ENCODE results near the gene RAB37.

RAB37 gene

DNA sequence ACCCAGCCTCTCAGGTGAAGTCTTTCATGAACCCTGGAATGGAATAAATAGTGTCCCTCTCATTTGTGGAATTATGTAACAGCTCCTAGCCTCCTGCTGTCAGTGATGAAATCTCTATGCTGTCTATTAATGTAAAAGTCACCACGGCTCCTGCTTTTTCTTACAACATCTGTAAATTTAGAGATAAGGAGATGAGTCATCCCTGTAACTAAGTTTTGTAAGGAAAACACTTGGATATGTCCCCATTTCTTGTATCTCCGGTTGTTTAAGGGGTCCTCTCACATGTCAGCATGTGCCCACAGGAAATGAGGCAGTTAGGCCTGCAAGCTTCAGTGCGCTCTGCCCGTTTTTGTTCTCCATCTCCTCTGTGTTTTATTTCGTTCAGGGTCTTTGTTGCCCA, 41.9 kb downstream of the RAB37 start:
- no peak for DNase-seq (ENCODE audit: low spot score)

DNA sequence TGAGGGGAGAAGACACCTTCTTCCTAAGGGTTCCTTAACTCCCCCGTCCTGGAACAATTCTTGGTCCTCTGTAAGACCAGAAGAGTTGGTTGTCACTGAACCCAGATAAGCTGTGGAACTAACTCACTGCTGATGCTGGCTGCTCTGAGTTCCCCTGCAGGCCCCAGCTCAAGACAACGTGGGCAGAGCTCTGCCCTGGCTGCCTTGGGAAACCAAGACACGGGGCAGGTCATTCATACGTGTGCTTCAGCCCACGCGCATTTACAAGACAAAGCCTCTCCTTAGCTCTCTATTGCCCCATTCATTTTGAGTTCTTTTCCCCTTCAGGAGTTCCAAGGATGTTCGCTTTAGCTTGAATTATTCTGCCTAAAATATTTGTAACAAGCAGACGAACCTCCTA, 42.4 kb downstream of the RAB37 start:
- no peak for DNase-seq (ENCODE audit: low spot score)

DNA sequence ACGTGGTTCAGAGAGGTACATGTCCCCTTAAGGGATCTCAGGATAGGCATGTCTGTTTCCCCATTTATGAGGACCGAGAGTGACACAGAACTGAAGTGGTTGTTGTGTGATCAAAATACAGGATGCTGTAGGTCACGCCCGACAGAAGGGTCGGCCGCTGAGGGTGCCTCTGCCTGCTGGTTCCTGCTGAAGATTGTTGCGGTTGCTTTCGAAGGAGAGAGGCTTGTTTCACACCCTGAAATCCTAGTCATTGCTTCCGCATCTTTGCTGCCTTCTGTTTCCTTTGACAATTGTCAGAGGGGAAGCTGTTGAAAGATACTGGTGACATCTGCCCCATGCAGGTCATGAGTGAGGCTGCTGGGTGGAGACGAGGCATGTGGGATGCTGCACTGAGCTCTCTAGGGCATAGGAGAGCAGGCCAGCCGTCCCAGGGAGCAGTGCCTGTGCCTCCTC, 42.9 kb downstream of the RAB37 start:
- DNase-seq (ENCODE audit: low spot score) = no peak

DNA sequence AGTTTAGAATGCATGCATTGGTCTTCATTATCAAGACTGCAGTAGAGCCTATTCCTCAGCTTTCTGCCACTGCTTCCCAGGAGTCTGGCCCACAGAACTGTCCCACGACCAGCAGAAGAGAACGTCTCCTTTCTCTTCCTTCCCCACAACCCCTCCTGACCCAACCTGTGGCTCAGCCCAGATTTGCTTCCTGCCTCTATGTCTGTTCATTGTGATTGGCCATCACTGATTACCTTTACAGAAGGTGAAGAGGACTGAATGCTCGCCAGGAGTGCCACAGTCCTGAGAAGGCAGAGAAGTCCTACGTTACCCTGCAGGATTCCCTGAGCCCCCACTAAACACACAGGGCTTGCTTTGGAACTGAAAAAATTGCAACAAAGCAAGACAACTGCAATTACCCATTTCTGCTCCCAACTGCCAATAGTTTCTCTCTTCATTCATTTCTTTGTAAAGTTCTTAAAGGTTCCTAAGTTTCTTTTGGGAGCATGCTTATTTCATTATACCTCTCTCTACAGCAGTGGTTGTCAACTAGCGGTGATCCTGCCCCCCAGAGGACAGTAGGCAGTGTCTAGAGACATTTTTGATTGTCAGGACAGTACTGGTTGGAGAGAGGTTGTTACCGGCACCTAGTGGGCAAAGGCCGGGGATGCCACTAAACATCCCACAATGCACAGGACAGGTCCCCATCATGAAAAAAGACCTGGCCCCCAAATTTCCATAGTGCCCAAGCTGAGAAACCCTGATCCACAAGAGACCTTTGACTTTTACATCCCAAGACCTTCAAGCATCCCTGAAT, 43.6 kb downstream of the RAB37 start:
- DNase-seq (ENCODE audit: low spot score) = no peak

DNA sequence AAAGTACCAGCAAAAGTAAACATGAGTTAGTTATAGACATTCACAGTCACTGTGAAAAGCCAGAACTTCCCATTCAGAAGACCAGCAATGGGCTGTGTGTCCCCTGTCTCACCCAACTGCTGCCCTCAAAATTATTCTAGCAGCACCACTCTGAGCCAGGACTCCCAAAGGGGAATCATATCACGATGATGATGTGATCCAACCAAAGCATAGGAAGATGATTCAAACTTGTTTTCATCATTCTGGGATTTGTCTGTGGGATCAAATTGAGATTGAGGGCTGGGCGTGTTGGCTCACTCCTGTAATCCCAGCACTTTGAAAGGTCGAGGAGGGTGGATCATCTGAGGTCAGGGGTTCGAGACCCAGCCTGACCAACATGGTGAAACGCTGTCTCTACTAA, 45.5 kb downstream of the RAB37 start:
- no peak for DNase-seq (ENCODE audit: low spot score)

DNA sequence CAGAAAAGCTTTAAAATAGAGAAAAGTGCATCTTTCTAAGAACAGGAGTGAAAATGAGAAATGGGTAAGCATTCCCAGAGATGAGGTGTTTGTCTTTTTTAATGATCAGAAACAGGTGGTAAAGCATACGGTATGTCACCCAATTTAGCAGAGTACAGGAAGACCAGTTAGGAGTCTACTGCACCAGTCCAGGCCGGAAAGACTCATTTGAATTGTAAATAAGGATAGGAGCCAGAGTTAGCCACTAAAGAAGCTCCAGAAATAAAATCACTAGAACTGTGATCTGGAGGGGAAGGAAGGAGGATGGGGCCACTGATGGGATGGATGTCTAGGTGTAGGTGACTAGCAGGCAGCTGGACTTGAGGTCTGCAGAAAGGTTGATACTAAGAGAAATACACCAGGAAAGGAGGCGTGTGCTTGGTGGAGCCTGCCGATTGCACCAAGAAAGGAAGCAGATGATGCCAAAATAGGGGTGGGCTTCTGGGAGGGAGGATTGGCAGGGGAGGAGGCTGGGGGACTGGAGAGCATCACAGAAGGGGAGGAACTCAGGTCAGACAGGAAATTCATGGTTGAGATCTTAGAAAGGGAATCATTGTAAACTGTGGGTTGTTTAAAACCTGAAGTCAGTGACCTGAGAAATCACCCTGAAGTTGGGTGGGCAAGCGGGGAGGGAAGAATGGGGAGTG, 47.2 kb downstream of the RAB37 start:
- DNase-seq (ENCODE audit: low spot score) = no peak

DNA sequence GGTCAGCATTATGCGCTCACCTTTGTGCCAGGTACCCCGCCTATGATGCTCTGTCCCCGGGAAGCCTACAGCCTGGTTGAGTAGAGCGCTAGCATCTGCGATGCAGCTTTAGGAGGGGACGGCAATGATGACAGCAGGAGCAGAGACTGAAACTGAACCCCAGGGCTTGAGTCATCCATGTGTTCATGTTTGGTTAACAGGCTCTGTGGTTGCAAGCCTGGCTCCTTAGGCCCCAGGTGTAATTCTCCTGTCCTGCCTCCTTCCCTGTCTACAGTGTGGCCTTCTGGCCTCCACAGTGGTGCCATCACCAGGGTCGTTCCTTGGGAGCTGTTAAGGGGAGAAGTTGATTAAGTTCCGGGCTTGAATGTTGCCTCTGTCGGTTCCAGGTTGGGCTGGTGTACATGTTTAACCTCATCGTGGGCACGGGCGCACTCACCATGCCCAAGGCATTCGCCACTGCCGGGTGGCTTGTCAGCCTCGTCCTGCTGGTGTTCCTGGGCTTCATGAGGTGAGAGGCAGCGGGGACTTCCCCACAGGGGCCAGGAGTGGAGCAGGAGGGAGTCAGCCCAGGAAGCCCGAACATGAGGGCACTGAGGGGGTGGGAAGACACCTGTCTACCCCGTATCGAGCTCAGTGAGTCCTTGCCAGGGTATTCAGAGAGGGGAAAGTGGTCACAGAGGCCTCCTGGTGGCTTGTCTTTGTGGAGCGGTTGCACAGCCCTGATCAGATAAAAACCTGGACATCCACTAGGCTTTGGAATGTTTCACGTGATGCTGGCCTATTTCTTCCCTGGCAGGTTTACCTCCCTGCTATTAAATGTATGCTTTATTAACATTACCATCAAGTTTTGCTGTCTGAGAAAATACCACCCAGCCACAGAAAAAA, 48.3 kb downstream of the RAB37 start:
- DNase-seq (ENCODE audit: low spot score) = no peak

DNA sequence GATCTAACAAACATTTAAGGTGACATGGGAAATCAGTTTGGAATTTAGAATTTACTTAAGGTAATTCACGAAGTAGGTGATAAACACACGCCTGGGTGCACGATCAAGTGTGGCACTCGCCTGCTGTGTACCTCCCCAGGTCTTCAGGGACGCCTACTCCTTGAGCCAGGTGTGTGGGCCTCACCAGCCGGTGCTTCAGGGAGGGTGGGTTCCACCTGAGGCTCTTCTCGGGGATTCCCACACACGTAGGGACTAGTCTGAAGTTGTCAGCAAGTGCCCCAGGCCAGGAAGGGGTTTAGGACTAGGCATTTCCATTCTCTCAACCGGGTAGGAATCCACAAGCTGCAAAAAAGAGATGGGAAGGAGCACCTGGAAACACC, 48.9 kb downstream of the RAB37 start:
- no peak for DNase-seq (ENCODE audit: low spot score)

DNA sequence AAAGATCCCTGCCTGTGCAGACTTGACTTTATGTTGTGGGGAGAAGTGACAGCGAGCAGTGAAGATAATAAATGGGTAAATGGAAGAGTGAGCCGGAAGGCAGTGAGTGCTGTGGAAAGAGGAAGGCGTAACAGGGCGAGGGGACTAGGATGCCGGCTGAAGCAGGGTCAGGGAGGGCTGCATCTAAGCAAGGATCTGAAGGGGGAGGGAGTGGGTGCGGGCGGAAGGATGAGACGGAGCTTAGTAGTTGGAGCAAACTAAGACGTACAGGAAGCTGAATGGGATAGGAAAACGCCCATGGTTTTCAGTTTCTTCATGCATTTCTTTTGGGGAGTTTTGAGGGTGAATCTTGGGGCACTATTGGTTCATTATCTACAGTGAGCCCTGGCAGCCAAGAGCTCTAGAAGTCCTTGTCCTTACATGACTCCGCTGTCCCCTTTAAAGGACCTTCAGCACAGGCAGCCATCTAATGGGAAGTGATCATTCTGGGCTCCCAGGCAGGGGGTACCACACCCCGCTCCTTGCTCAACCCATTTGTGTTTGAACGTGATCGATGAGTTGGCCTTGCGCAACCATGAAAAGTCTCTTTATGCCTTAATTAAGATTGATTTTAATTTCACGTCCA, 49.5 kb downstream of the RAB37 start:
- DNase-seq (ENCODE audit: low spot score) = no peak

DNA sequence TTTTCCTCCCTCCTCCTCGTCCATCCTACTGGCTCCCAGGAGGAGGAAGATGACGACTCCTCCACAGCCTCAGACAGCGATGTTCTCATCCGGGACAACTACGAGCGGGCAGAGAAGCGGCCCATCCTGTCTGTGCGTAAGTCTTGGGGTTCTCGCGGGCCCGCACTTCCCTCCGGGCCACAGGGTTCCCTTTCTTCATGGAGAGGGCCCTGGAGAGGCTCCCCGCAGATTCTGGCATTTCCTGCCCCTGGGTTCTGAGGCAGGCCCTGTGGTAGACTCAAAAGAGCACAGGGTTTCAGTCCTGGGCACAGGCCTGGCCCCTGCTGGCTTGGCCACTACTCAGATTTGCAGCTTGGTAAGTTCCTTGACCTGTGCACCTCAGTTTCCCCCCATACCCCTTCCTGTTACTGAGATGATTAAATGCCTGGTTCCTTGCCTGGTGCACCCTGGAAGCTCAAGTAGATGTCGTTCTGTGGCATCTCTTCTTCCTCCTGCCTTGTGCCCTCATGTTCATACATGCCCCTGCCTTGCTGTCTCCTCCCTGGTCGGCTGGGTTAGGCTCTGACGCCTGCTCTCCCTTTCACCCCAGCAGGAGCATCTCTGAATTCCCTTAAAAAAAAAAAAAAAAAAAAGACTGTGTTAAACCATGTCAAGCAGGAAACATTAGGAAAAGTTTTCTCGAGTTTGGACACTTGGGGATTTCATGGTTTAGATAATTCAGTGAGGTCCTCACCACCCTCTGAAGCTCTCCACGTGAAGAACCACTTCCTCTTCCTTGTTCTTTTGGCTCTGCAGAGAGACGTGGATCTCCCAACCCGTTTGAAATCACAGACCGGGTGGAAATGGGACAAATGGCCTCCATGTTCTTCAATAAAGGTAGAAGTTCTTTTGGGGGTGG, 53.4 kb downstream of the RAB37 start:
- DNase-seq (ENCODE audit: low spot score) = no peak

DNA sequence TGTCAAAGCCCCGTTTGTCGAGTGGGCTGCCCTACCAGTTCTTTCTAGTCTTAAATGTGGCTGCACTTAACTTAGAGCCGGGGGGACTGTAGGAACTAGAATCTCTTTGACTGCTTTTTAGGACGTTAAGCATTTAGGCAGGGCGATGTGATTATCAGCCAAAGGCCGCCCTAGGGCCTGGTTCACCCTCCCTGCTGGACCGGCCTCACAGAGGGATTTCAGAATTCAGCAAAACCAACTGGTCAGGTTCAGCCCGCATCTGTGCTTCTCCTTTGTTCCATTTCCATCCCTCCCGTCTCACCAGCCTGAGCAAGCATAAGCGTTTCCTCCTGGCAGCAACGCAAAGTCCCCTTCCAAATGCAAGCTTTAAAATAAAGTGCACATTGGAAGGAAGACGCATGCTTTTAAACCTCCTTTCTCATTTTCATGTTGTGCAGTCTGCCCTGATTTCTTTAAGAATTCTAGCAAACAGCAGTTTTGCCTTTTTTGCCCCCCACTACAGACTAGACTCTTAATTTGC, 55.6 kb downstream of the RAB37 start:
- DNase-seq (ENCODE audit: low spot score) = no peak

DNA sequence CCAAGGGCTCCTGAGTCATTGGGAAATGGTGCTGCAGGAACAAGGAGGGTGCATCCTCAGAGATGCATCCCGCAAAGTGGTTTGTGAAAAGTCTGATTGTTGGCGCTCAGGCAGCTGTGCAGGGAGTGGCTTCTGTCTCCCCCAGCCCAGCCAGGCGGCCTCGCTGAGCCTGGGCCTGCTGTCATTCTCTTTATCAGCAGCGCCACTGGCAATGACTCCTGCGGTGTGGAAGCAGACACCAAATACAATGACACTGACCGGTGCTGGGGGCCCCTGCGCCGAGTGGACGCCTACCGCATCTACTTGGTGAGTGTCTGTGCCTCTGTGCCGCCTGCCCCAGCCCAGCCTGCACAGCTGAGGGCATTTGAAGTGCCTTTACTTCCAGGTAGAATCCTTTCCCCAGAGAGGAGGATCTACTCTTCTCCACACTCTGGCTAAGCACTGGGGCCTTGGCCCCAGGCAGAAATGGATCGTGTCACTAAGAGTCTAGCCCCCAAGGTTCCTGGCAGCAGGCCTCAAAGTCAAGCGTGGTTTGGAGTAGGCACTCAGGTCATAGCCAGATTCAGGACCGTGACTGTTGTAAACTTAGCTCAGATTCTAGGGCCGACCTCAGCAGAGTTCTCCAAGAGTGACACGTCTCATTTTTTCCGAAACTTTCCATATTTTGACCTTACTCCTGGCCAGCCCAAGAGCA, 58.4 kb downstream of the RAB37 start:
- no peak for DNase-seq (ENCODE audit: low spot score)

DNA sequence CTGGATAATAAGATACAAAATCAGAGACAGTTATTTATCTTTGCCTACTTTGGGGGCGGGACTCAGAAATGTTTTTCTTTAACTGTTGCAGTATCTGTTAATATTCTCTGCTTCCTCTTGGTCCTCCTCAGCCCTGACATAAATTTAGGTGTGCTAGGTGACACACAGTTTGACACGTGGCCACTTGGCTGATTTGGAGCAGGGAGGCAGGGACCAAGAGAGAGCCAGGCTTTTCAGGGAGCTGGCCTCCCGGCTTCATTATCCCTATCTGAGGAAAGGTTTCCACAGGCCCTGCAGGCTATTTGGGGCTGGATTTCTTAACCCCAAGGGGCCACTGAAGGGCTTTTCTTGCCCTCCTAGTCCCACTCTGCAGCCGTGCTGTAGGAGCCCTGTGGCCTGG, 59.2 kb downstream of the RAB37 start:
- DNase-seq (ENCODE audit: low spot score) = no peak

DNA sequence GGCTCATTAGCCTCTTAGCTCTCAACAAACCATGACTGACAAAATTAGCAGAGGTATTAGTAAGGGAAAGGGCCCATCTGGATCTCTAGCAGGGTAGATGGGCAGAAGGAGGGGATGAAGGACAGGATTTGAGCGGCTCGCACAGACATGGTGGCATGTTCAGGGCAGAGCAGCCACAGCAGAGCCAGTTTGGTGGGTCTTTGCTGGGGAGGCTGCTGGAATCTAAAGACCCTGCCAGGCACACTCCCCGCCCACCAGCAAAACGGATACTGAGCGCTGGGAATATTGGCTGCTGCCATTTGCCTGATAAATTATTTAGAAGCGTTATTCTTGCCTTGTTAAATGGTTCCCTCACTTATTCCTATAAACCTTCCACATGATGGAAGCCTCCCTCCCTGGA, 59.8 kb downstream of the RAB37 start:
- no peak for DNase-seq (ENCODE audit: low spot score)
